Right lobe of liver (tissue), 6 donors: ENCODE measurements around the gene ARNT2. TPM values are rescaled to one million over a fixed set of nuclear protein-coding genes. Genes with fewer than 3 reads are reported as not detected.

Experiments used
- ATAC-seq, 4 donors: fragments of 200-7000 bp; cut with Tn5 transposase; one replicate each; pipeline ENCODE4 v1.9.1; 2020; ENCODE audit warnings: mild to moderate bottlenecking in 4 of 4, moderate library complexity in 4 of 4
- DNase-seq, 3 donors: peaks; one replicate each; pipeline ENCODE4 v3.0.0-alpha.2; 2020
- H3K27ac ChIP-seq, 3 donors: fragments of 200-600 bp; one replicate each; pipeline ENCODE4 v1.8.0; 2022
- H3K27me3 ChIP-seq, 2 donors: fragments of 200-600 bp; one replicate each; pipeline ENCODE4 v1.8.0; 2022
- H3K36me3 ChIP-seq, 4 donors: fragments of 200-600 bp; sonication (generic) in 1 of 4; one replicate each; pipeline versions ENCODE4 v1.5.1 to v1.8.0; 2017 to 2022; ENCODE audit warnings: control low read depth in 1 of 4
- H3K4me1 ChIP-seq, 4 donors: fragments of 200-600 bp; sonication (generic) in 1 of 4; one replicate each; pipeline versions ENCODE4 v1.5.1 to v1.8.0; 2017 to 2022; ENCODE audit warnings: control low read depth in 1 of 4
- H3K4me3 ChIP-seq, 3 donors: fragments of 200-600 bp; one replicate each; pipeline ENCODE4 v1.8.0; 2022
- H3K9me3 ChIP-seq, 4 donors: fragments of 200-600 bp; sonication (generic) in 1 of 4; one replicate each; pipeline versions ENCODE4 v1.5.1 to v1.8.0; 2017 to 2022; ENCODE audit warnings: control low read depth in 1 of 4
- CTCF ChIP-seq, 4 donors: fragments of 200-600 bp in 3 of 4; fragments of 450-650 bp in 1 of 4; IDR thresholded peaks; one replicate each; pipeline versions ENCODE4 v1.5.1 to v1.8.0; 2016 to 2022; ENCODE audit warnings: antibody characterized with exemption in 4 of 4, mild to moderate bottlenecking in 2 of 4
- POLR2A ChIP-seq: fragments of 450-650 bp; IDR thresholded peaks from one replicate; pipeline ENCODE4 v1.6.1; 2017; ENCODE audit warnings: antibody characterized with exemption, mild to moderate bottlenecking
- WGBS: methylation state at CpG from one replicate; pipeline ENCODE4 v1.1.6; 2018; ENCODE audit warnings: low coverage, low lambda C conversion rate; ENCODE audit not compliant: insufficient coverage; ENCODE audit errors: missing lambda C conversion rate; 5-methylcytosine and 5-hydroxymethylcytosine counted together
- intact Hi-C, 2 donors: fragments of 100-400 bp; cut with DNase I; formaldehyde crosslinking; loops; one replicate each; pipeline versions ENCODE4 v1.11.2 to v1.14.1; 2022
- total RNA-seq, 6 experiments: library from RNA; depleted of rRNA in 2 of 6; stranded (reverse); fragments of >200 nt in 2 of 6; fragmentation: NEBNext Ultra II Directional in 3 of 6; extraction: Animal tissue kit (Norgen Biotek cat#: 25700) in 3 of 6; gene quantifications; one replicate each; pipeline versions ENCODE4 v1.1.0 to v1.2.4, GENCODE V29; 2016 to 2023
- donor health status: DM: no; HTN: yes; CAD: no.
- donor health status: DM: no; HTN: no; CAD: no.
- donor health status: DM: no; HTN: no; CAD: no.
- donor health status: DM: no; HTN: yes; CAD: no.
- donor health status: DM: no; HTN: yes; CAD: no.

ARNT2 gene
- total RNA-seq, 6 experiments from 2014 or later = 0.12 to 1.3 (median 0.46) TPM

GRCh38 chr15:80525853-80526252 lies 121.7 kb downstream of the ARNT2 start:
- DNase-seq (no peak), ATAC-seq (no peak)
- no peak overlapping the region for H3K4me3 ChIP-seq
- no peaks in the 10 kb centered on the region for H3K27me3 ChIP-seq
- intact Hi-C loops = no loop called here
- H3K27ac ChIP-seq = no peak overlapping the region
- no peak for TF ChIP-seq CTCF (IDR thresholded peaks at IDR 0.05)
- TF ChIP-seq POLR2A = no peak
- WGBS = 60% methylated on average over 1 of the region's 2 CpGs
- H3K4me1 ChIP-seq = no peaks in the 10 kb centered on the region
- no peaks in the 10 kb centered on the region for H3K9me3 ChIP-seq
- no peaks in the 10 kb centered on the region for H3K36me3 ChIP-seq

- H3K4me1 ChIP-seq = no peaks in the 10 kb centered on the region
- TF ChIP-seq POLR2A (no peak), CTCF (IDR thresholded peaks at IDR 0.05) (no peak)
- DNase-seq (no peak), ATAC-seq (no peak)
- intact Hi-C loops = no loop called here
- WGBS = 53% methylated on average over 3 of the region's 3 CpGs
- no peaks in the 10 kb centered on the region for H3K27me3 ChIP-seq
- H3K36me3 ChIP-seq = no peaks in the 10 kb centered on the region
- H3K27ac ChIP-seq = no peak overlapping the region
- H3K4me3 ChIP-seq = no peak overlapping the region
- H3K9me3 ChIP-seq = no peaks in the 10 kb centered on the region
These were observed 122.6 kb downstream of the ARNT2 start for GRCh38 chr15:80526556-80527340.

- no peak overlapping the region for H3K4me3 ChIP-seq
- DNase-seq (no peak), ATAC-seq (no peak)
- H3K9me3 ChIP-seq = no peaks in the 10 kb centered on the region
- no peaks in the 10 kb centered on the region for H3K27me3 ChIP-seq
- TF ChIP-seq CTCF (IDR thresholded peaks at IDR 0.05) = no peak
- intact Hi-C loops = no loop called here
- no peak overlapping the region for H3K27ac ChIP-seq
- H3K36me3 ChIP-seq = no peaks in the 10 kb centered on the region
- H3K4me1 ChIP-seq = no peaks in the 10 kb centered on the region
These were observed 123.2 kb downstream of the ARNT2 start for GRCh38 chr15:80527406-80527805.

GRCh38 chr15:80527961-80528360 lies 123.8 kb downstream of the ARNT2 start:
- H3K4me3 ChIP-seq = no peak overlapping the region
- H3K27ac ChIP-seq = no peak overlapping the region
- no peak for ATAC-seq
- H3K27me3 ChIP-seq = no peaks in the 10 kb centered on the region
- intact Hi-C loops = no loop called here
- DNase-seq = no peak
- H3K9me3 ChIP-seq = no peaks in the 10 kb centered on the region
- WGBS = 78% methylated on average over 4 of the region's 5 CpGs
- H3K4me1 ChIP-seq = no peaks in the 10 kb centered on the region
- TF ChIP-seq CTCF (IDR thresholded peaks at IDR 0.05) = no peak
- no peaks in the 10 kb centered on the region for H3K36me3 ChIP-seq
